Tibial artery (tissue), 4 donors: ENCODE measurements around the gene AMOTL1.

Source experiments
- DNase-seq, 2 donors: peaks; one replicate each; pipeline ENCODE4 v3.0.0-alpha.2; 2019
- H3K27ac ChIP-seq, 2 donors: fragments of 200-600 bp; sonication (generic) in 1 of 2; 1 replicate in 1 of 2; 2 replicates in 1 of 2; pipeline ENCODE4 v1.5.1; 2018 to 2019; ENCODE audit warnings: mild to moderate bottlenecking in 1 of 2
- H3K27me3 ChIP-seq, 2 donors: fragments of 200-600 bp; sonication (generic) in 1 of 2; one replicate each; pipeline versions ENCODE4 v1.5.1 to v1.6.0; 2016 to 2019
- H3K36me3 ChIP-seq, 3 donors: fragments of 200-600 bp; sonication (generic) in 2 of 3; one replicate each; pipeline ENCODE4 v1.5.1; 2016 to 2019; ENCODE audit warnings: mild to moderate bottlenecking in 2 of 3
- H3K4me1 ChIP-seq, 4 donors: fragments of 200-600 bp; sonication (generic) in 2 of 4; 1 replicate in 3 of 4; 2 replicates in 1 of 4; pipeline ENCODE4 v1.5.1; 2016 to 2019
- H3K4me3 ChIP-seq, 2 donors: fragments of 200-600 bp; sonication (generic) in 1 of 2; 1 replicate in 1 of 2; 2 replicates in 1 of 2; pipeline ENCODE4 v1.5.1; 2018 to 2019; ENCODE audit warnings: mild to moderate bottlenecking in 2 of 2
- H3K9me3 ChIP-seq, 3 donors: fragments of 200-600 bp; sonication (generic) in 1 of 3; one replicate each; pipeline ENCODE4 v1.5.1; 2016 to 2019
- CTCF ChIP-seq, 2 experiments: fragments of 200-600 bp in 1 of 2; fragments of 450-650 bp in 1 of 2; IDR thresholded peaks; one replicate each; pipeline ENCODE4 v1.5.1; 2017 to 2019; ENCODE audit warnings: antibody characterized with exemption in 2 of 2, mild to moderate bottlenecking in 1 of 2, moderate library complexity in 1 of 2
- intact Hi-C: fragments of 100-400 bp; cut with DNase I; formaldehyde crosslinking; loops from one replicate; pipeline ENCODE4 v1.15.0; 2023; ENCODE audit warnings: low total_unique reads

The AMOTL1 gene

GRCh38 chr11:94766713-94767206 lies 1.4 kb upstream of the AMOTL1 start:
- Histone ChIP-seq H3K4me3 (no peak overlapping the region), H3K9me3 (no peaks in the 10 kb centered on the region), H3K27me3 (no peaks in the 10 kb centered on the region), H3K36me3 (no peaks in the 10 kb centered on the region), H3K4me1 (peaks cover 0 to 22% (median 13%) of the 10 kb centered on the region in 4 donors), H3K27ac (peak overlapping the region in 1 of 2 donors; percentile 96)
- intact Hi-C loops: no loop called here
- TF ChIP-seq CTCF (IDR thresholded peaks at IDR 0.05): no peak
- DNase-seq: no peak

- no peak overlapping the region for H3K4me3 ChIP-seq
- no peak for DNase-seq
- TF ChIP-seq CTCF (IDR thresholded peaks at IDR 0.05): no peak
- intact Hi-C loops: no loop called here
- H3K9me3 ChIP-seq: no peaks in the 10 kb centered on the region
- H3K36me3 ChIP-seq: no peaks in the 10 kb centered on the region
- peaks cover 0 to 26% (median 13%) of the 10 kb centered on the region in 4 donors for H3K4me1 ChIP-seq
- peak overlapping the region; percentile 91 to 96 for H3K27ac ChIP-seq
- H3K27me3 ChIP-seq: no peaks in the 10 kb centered on the region
These were observed 865 bp upstream of the AMOTL1 start for GRCh38 chr11:94767291-94767690.

- Histone ChIP-seq H3K4me1 (peaks cover 0 to 36% (median 15%) of the 10 kb centered on the region in 4 donors), H3K9me3 (no peaks in the 10 kb centered on the region), H3K4me3 (peak overlapping the region; percentile 84 to 96), H3K27me3 (no peaks in the 10 kb centered on the region), H3K36me3 (no peaks in the 10 kb centered on the region), H3K27ac (peak overlapping the region; percentile 91 to 96)
- intact Hi-C loops: no loop called here
- TF ChIP-seq CTCF (IDR thresholded peaks at IDR 0.05): no peak
- DNase-seq: peak; percentile 33 to 76
These were observed 716 bp downstream of the AMOTL1 start for GRCh38 chr11:94768602-94769541.

GRCh38 chr11:94769880-94770279 lies 1.7 kb downstream of the AMOTL1 start:
- DNase-seq: no peak
- TF ChIP-seq CTCF (IDR thresholded peaks at IDR 0.05): no peak
- intact Hi-C loops: no loop called here
- H3K36me3 ChIP-seq: no peaks in the 10 kb centered on the region
- no peaks in the 10 kb centered on the region for H3K9me3 ChIP-seq
- H3K4me3 ChIP-seq: peak overlapping the region; percentile 84 to 96
- H3K4me1 ChIP-seq: peaks cover 0 to 46% (median 17%) of the 10 kb centered on the region in 4 donors
- H3K27me3 ChIP-seq: no peaks in the 10 kb centered on the region
- H3K27ac ChIP-seq: peak overlapping the region; percentile 91 to 96

GRCh38 chr11:94770563-94771120 lies 2.5 kb downstream of the AMOTL1 start:
- no peak for TF ChIP-seq CTCF (IDR thresholded peaks at IDR 0.05)
- intact Hi-C loops: no loop called here
- Histone ChIP-seq H3K27ac (peak overlapping the region; percentile 91 to 96), H3K4me3 (peak overlapping the region; percentile 84 to 96), H3K4me1 (peaks cover 0 to 51% (median 17%) of the 10 kb centered on the region in 4 donors), H3K9me3 (no peaks in the 10 kb centered on the region), H3K36me3 (no peaks in the 10 kb centered on the region), H3K27me3 (no peaks in the 10 kb centered on the region)
- no peak for DNase-seq
